Upper lobe of left lung (tissue), 6 donors: ENCODE measurements around the gene ABHD12. TPM values are rescaled to one million over a fixed set of nuclear protein-coding genes. Genes with fewer than 3 reads are reported as not detected.
"Not testable (repeated sequence)": the region's sequence is repeated elsewhere in the genome, so short reads cannot be mapped to it uniquely, and the experiment has no call there.

ENCODE experiments used
- ATAC-seq, 2 donors: fragments of 200-7000 bp; cut with Tn5 transposase; one replicate each; pipeline ENCODE4 v1.9.1; 2022; ENCODE audit warnings: mild to moderate bottlenecking in 2 of 2, moderate library complexity in 2 of 2; ENCODE audit not compliant: low FRiP score in 2 of 2
- DNase-seq, 2 donors: peaks; one replicate each; pipeline ENCODE4 v3.0.0-alpha.2; 2019 to 2020
- H3K27ac ChIP-seq, 4 donors: fragments of 200-600 bp; sonication (generic); one replicate each; pipeline ENCODE4 v1.5.1; 2016 to 2019
- H3K27me3 ChIP-seq, 4 donors: fragments of 200-600 bp; sonication (generic); one replicate each; pipeline ENCODE4 v1.5.1; 2017 to 2019
- H3K36me3 ChIP-seq, 4 donors: fragments of 200-600 bp; sonication (generic); one replicate each; pipeline ENCODE4 v1.5.1; 2016 to 2019
- H3K4me1 ChIP-seq, 4 donors: fragments of 200-600 bp; sonication (generic); one replicate each; pipeline ENCODE4 v1.5.1; 2018 to 2019
- H3K4me3 ChIP-seq, 4 donors: fragments of 200-600 bp; sonication (generic); one replicate each; pipeline ENCODE4 v1.5.1; 2017 to 2019; ENCODE audit warnings: mild to moderate bottlenecking in 2 of 4, moderate library complexity in 1 of 4
- H3K9me3 ChIP-seq, 4 donors: fragments of 200-600 bp; sonication (generic); one replicate each; pipeline ENCODE4 v1.5.1; 2018 to 2019
- EP300 ChIP-seq, 4 donors: sonication (generic); formaldehyde crosslinking; IDR thresholded peaks; one replicate each; pipeline ENCODE4 v1.5.1; 2017; ENCODE audit warnings: antibody characterized with exemption in 4 of 4, control low read depth in 2 of 4
- POLR2A ChIP-seq, 4 donors: fragments of 450-650 bp; IDR thresholded peaks; one replicate each; pipeline ENCODE4 v1.5.1; 2016 to 2017; ENCODE audit warnings: antibody characterized with exemption in 4 of 4, mild to moderate bottlenecking in 2 of 4
- POLR2AphosphoS5 ChIP-seq, 2 donors: sonication (generic); formaldehyde crosslinking; IDR thresholded peaks; one replicate each; pipeline ENCODE4 v1.5.1; 2017; ENCODE audit warnings: antibody characterized with exemption in 2 of 2
- WGBS, 2 donors: methylation state at CpG; one replicate each; pipeline ENCODE4 v1.1.5; 2017 to 2018; 5-methylcytosine and 5-hydroxymethylcytosine counted together
- total RNA-seq, 6 donors: library from RNA; depleted of rRNA in 4 of 6; stranded (reverse); fragments of >200 nt in 4 of 6; gene quantifications; one replicate each; pipeline versions ENCODE4 v1.1.0 to v1.2.1, GENCODE V29; 2016 to 2021
- TF ChIP-seq, protein P1 (sequence below), 6 experiments: fragments of 450-650 bp in 4 of 6; fragments of 200-600 bp in 2 of 6; sonication (generic) in 2 of 6; IDR thresholded peaks; one replicate each; pipeline ENCODE4 v1.5.1; 2016 to 2019; ENCODE audit warnings: antibody characterized with exemption in 6 of 6
- donor health status: DM: no; HTN: no; CAD: no; lungs with moderate emphysema.
- donor health status: DM: no; HTN: yes; CAD: no; lungs with severe emphysema.

ABHD12 gene
- total RNA-seq, 6 donors from 2014 or later = 38.3 to 132 (median 74.5) TPM

DNA sequence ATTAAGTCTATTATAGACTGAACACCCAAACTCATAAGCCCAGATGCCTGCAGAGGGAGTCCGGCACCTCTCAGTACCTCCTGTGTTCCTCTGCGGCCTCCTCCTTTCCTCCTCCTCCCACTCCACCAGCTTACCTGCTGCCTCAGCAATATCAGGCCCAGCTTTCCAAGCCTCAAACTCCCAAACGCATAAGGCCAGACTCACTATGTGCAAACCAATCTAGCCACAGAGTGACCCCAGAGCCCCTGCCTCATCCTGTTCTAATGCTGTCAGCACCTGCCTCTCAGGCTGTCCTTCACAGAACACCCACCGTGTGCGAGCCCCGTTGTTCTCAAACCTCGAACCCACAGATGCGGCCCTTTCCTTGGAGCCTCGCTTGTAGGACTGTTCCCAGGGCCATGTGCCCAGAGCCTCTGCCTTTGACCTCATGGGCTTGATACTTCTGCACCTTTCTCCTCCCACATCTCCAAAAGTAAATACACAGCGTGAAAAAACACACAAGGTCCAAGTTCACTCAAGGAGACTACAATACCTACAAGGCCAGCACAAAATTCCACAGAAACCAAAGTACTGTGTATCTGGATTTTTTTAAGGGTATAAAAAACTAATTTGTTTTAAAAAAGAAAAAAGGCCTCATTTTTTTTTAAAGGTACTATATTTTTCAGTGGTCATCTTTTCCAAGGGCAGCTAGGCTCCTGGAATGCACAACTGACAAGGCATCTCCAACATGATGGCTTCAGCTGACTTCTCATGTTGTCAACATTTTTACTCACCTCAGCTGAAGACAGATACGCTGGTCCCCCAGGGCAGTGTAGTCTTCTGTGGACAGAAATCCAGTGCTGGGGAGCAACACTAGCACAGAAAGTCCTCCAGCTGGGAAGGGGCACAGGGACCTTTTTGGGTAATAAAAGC, 52.3 kb downstream of the ABHD12 start:
- DNase-seq (no peak), ATAC-seq (no peak)
- WGBS, 2 donors = 92% methylated on average over 11 of the region's 11 CpGs
- H3K9me3 ChIP-seq = no peaks in the 10 kb centered on the region
- peaks cover 0 to 6% (median 0%) of the 10 kb centered on the region in 4 donors for H3K4me1 ChIP-seq
- peaks cover 0 to 7% (median 2%) of the 10 kb centered on the region in 4 donors for H3K36me3 ChIP-seq
- no peaks in the 10 kb centered on the region for H3K27me3 ChIP-seq
- H3K4me3 ChIP-seq = no peak overlapping the region
- TF ChIP-seq POLR2A (IDR thresholded peaks at IDR 0.05) (no peak), POLR2AphosphoS5 (IDR thresholded peaks at IDR 0.05) (no peak)
- TF ChIP-seq, protein P1, sequence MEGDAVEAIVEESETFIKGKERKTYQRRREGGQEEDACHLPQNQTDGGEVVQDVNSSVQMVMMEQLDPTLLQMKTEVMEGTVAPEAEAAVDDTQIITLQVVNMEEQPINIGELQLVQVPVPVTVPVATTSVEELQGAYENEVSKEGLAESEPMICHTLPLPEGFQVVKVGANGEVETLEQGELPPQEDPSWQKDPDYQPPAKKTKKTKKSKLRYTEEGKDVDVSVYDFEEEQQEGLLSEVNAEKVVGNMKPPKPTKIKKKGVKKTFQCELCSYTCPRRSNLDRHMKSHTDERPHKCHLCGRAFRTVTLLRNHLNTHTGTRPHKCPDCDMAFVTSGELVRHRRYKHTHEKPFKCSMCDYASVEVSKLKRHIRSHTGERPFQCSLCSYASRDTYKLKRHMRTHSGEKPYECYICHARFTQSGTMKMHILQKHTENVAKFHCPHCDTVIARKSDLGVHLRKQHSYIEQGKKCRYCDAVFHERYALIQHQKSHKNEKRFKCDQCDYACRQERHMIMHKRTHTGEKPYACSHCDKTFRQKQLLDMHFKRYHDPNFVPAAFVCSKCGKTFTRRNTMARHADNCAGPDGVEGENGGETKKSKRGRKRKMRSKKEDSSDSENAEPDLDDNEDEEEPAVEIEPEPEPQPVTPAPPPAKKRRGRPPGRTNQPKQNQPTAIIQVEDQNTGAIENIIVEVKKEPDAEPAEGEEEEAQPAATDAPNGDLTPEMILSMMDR (IDR thresholded peaks at IDR 0.05) = no peak
- no peak overlapping the region for H3K27ac ChIP-seq

DNA sequence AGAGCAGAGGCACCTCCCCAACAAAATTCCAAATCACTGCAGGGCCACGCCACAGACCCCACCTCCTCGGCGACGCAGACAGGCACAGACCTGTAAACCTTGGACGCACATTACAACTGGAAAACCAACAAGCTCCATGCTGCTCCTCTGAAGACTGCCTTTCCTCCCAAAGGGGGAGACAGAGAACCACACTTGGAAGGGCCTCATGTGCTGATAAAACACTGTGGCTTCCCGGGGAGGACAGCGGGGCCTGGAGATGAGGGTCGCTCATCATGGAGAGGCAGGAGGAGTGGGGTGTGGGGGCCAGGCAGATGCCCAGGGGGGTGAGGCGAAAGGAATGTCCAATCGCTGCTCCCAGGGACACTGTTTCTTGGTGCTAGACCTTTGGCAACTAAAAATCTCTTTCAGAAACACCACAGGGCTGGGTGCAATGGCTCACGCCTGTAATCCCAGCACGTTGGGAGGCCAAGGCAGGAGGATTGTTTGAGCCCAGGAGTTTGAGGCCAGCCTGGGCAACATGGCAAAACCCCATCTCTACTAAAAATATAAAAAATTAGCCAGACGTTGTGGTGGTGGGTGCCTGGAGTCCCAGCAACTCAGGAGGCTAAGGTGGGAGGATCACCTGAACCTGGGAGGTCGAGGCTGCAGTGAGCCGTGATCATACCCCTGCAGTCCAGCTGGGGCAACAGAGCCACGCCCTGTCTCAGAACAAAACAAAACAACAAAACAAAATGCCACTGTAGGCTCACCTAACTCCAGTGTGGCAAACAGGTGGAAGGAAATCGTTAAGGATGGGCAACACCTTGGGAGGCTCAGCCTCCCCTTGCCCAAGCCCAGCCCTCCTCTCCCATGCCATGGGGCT, 53.8 kb downstream of the ABHD12 start:
- 86 to 88% methylated on average over 10 to 17 of the region's 17 CpGs for WGBS, 2 donors
- peak; percentile 31 to 49 for ATAC-seq
- Histone ChIP-seq H3K27ac (no peak overlapping the region), H3K9me3 (no peaks in the 10 kb centered on the region), H3K4me3 (no peak overlapping the region), H3K36me3 (peaks cover 0 to 7% (median 2%) of the 10 kb centered on the region in 4 donors), H3K4me1 (peaks cover 0 to 6% (median 0%) of the 10 kb centered on the region in 4 donors), H3K27me3 (no peaks in the 10 kb centered on the region)
- DNase-seq = no peak
- TF ChIP-seq POLR2A (IDR thresholded peaks at IDR 0.05) = no peak
- TF ChIP-seq, protein P1 (IDR thresholded peaks at IDR 0.05) = peak in 2 of 6 experiments; percentile 11 to 17
- TF ChIP-seq EP300 (IDR thresholded peaks at IDR 0.05) = no peak

DNA sequence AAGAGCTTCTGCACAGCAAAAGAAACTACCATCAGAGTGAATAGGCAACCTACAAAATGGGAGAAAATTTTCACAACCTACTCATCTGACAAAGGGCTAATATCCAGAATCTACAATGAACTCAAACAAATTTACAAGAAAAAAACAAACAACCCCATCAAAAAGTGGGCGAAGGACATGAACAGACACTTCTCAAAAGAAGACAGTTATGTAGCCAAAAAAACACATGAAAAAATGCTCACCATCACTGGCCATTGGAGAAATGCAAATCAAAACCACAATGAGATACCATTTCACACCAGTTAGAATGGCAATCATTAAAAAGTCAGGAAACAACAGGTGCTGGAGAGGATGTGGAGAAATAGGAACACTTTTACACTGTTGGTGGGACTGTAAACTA, 55.7 kb downstream of the ABHD12 start:
- DNase-seq, H3K9me3 ChIP-seq, H3K36me3 ChIP-seq, H3K27me3 ChIP-seq, H3K4me1 ChIP-seq, H3K4me3 ChIP-seq, H3K27ac ChIP-seq, ATAC-seq: not testable (repeated sequence)
- WGBS, 2 donors = 92 to 100% methylated on average over 1 of the region's 1 CpG

DNA sequence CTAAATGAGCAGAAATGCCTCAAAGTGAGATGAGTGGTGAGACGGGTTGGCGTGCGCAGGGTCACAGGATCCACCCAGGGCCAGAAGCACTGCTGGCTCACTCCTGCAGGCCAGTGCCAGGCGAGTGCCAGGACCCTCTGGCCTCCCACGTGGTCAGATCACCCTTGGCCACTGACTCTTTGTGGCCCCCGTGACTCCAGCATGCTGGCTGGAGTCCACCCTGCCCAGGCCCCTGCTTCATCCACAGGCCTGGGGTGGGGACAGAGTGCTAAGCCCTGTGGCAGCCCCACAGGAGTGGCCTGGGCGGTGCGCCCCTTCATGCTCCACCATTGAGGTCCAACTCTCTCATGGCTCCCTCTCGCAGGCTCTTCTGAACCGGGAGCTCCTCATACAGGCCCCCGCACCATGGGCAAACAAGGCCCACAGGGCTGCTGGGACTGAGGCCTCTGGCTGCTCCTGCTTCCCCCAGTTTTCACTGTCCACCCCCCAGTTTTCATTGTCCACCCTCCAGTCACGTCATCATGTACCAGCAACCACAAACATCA, 61.6 kb downstream of the ABHD12 start:
- DNase-seq = peak in 1 of 2 donors; percentile 50
- Histone ChIP-seq H3K9me3 (no peaks in the 10 kb centered on the region), H3K4me3 (no peak overlapping the region), H3K36me3 (no peaks in the 10 kb centered on the region), H3K4me1 (peaks cover 0 to 16% (median 5%) of the 10 kb centered on the region in 4 donors), H3K27ac (peak overlapping the region in 1 of 4 donors; percentile 39), H3K27me3 (no peaks in the 10 kb centered on the region)
- ATAC-seq = peak in 1 of 2 donors; percentile 57
- WGBS, 2 donors = 99 to 100% methylated on average over 6 to 12 of the region's 12 CpGs
- TF ChIP-seq, protein P1 (IDR thresholded peaks at IDR 0.05) = no peak
- no peak for TF ChIP-seq POLR2AphosphoS5 (IDR thresholded peaks at IDR 0.05)
- no peak for TF ChIP-seq EP300 (IDR thresholded peaks at IDR 0.05)
- no peak for TF ChIP-seq POLR2A (IDR thresholded peaks at IDR 0.05)
